B cell (primary cell): ENCODE data around the gene ANKRD33. TPM values are rescaled to one million over a fixed set of nuclear protein-coding genes. Genes with fewer than 3 reads are reported as not detected.

Experiments used
- ATAC-seq: fragments of 200-7000 bp; cut with Tn5 transposase; one replicate; pipeline ENCODE4 v1.10.0; 2021; ENCODE audit warnings: low read depth, mild to moderate bottlenecking, moderate number of reproducible peaks, moderate library complexity
- CTCF ChIA-PET: fragments of 350-600 bp; sonication (Branson Sonifier 250); formaldehyde crosslinking; loops from one replicate; lab custom pipeline; 2021; ENCODE audit warnings: antibody characterized with exemption, inconsistent platforms; lab: Charles Lee
- POLR2A ChIA-PET: fragments of 350-600 bp; sonication (Branson Sonifier 250); formaldehyde crosslinking; loops from one replicate; lab custom pipeline; 2021; ENCODE audit warnings: antibody characterized with exemption; lab: Charles Lee
- DNase-seq: peaks from one replicate; pipeline ENCODE4 v3.0.0; 2013
- H2AFZ ChIP-seq: 2 replicates; pipeline ENCODE4 v1.6.1; 2012; ENCODE audit warnings: mild to moderate bottlenecking, low read depth, low read length; ENCODE audit not compliant: insufficient read depth, poor library complexity, severe bottlenecking
- H3K27ac ChIP-seq, 2 donors: 1 replicate in 1 of 2; 2 replicates in 1 of 2; pipeline ENCODE4 v1.5.1; 2012 to 2013; ENCODE audit warnings: low read length in 2 of 2, mild to moderate bottlenecking in 2 of 2, moderate library complexity in 1 of 2
- H3K27me3 ChIP-seq, 4 experiments: fragments of 200-600 bp in 1 of 4; sonication (generic) in 1 of 4; replicated peaks in 1 of 4; 1 replicate in 2 of 4; 2 replicates in 2 of 4; pipeline versions ENCODE4 v1.6.1 to v1.7.0; 2013 to 2016; ENCODE audit warnings: low read length in 3 of 4, mild to moderate bottlenecking in 2 of 4, mixed read lengths in 1 of 4, moderate library complexity in 1 of 4; ENCODE audit not compliant: insufficient read depth in 4 of 4, control insufficient read depth in 3 of 4; ENCODE audit errors: control extremely low read depth in 1 of 4
- H3K36me3 ChIP-seq, 2 experiments: replicated peaks in 1 of 2; 1 replicate in 1 of 2; 2 replicates in 1 of 2; pipeline versions ENCODE4 v1.6.1 to v1.7.1; 2013; ENCODE audit warnings: low read length in 1 of 2; ENCODE audit not compliant: insufficient read depth in 2 of 2, control insufficient read depth in 1 of 2; ENCODE audit errors: control extremely low read depth in 1 of 2, extremely low read depth in 1 of 2
- H3K4me1 ChIP-seq, 2 donors: fragments of 200-600 bp in 1 of 2; sonication (generic) in 1 of 2; 1 replicate in 1 of 2; 2 replicates in 1 of 2; pipeline versions ENCODE4 v1.5.1 to v1.6.1; 2013 to 2017; ENCODE audit warnings: low read length in 2 of 2; ENCODE audit not compliant: control insufficient read depth in 2 of 2, insufficient read depth in 2 of 2
- H3K4me2 ChIP-seq: replicated peaks from 2 replicates; pipeline ENCODE3; 2012; ENCODE audit warnings: mild to moderate bottlenecking, low read depth, low read length; ENCODE audit not compliant: poor library complexity, severe bottlenecking
- H3K4me3 ChIP-seq, 5 experiments: fragments of 200-600 bp in 1 of 5; sonication (generic) in 1 of 5; 1 replicate in 3 of 5; 2 replicates in 2 of 5; pipeline versions ENCODE4 v1.5.1 to v1.7.0; 2011 to 2016; ENCODE audit warnings: low read length in 4 of 5, mild to moderate bottlenecking in 4 of 5, low read depth in 2 of 5, control low read depth in 1 of 5, moderate library complexity in 1 of 5; ENCODE audit not compliant: insufficient read depth in 1 of 5; ENCODE audit errors: control extremely low read depth in 1 of 5, extremely low read depth in 1 of 5
- H3K79me2 ChIP-seq: fragments of 200-600 bp; sonication (generic); one replicate; pipeline ENCODE4 v1.6.0; 2016; ENCODE audit warnings: low read length; ENCODE audit not compliant: control insufficient read depth, insufficient read depth
- H3K9ac ChIP-seq: fragments of 200-600 bp; sonication (generic); 2 replicates; pipeline ENCODE4 v1.6.1; 2017; ENCODE audit warnings: mild to moderate bottlenecking, low read length, moderate library complexity
- H3K9me3 ChIP-seq, 3 donors: one replicate each; pipeline versions ENCODE4 v1.6.1 to v1.7.1; 2013; ENCODE audit warnings: low read length in 2 of 3; ENCODE audit not compliant: control insufficient read depth in 2 of 3, insufficient read depth in 1 of 3; ENCODE audit errors: control extremely low read depth in 1 of 3
- H4K20me1 ChIP-seq: 2 replicates; pipeline ENCODE4 v1.6.0; 2012; ENCODE audit warnings: mild to moderate bottlenecking, low read length; ENCODE audit not compliant: insufficient read depth, control insufficient read depth, poor library complexity, severe bottlenecking
- H3K27ac Mint-ChIP-seq: one replicate; pipeline ENCODE4 v1.8.0; 2021; ENCODE audit warnings: mixed read lengths
- H3K27me3 Mint-ChIP-seq: one replicate; pipeline ENCODE4 v1.8.0; 2021; ENCODE audit warnings: mixed read lengths
- H3K4me1 Mint-ChIP-seq: one replicate; pipeline ENCODE4 v1.8.0; 2021; ENCODE audit warnings: mixed read lengths
- H3K4me3 Mint-ChIP-seq: one replicate; pipeline ENCODE4 v1.8.0; 2021; ENCODE audit warnings: mixed read lengths
- H3K9me3 Mint-ChIP-seq: one replicate; pipeline ENCODE4 v1.8.0; 2022; ENCODE audit warnings: mixed read lengths; ENCODE audit not compliant: insufficient read depth
- CTCF ChIP-seq: fragments of 200-600 bp; IDR thresholded peaks from one replicate; pipeline ENCODE4 v1.8.0; 2022; ENCODE audit warnings: antibody characterized with exemption, mild to moderate bottlenecking
- EZH2 ChIP-seq: IDR thresholded peaks from 2 replicates; pipeline ENCODE4 v1.6.1; 2012; ENCODE audit warnings: borderline replicate concordance, low read depth, mild to moderate bottlenecking, moderate library complexity, low read length; ENCODE audit not compliant: insufficient read depth, poor library complexity, severe bottlenecking
- WGBS: methylation state at CpG from one replicate; pipeline ENCODE4 v1.1.5; 2013; ENCODE audit warnings: missing lambda C conversion rate; ENCODE audit not compliant: insufficient coverage; 5-methylcytosine and 5-hydroxymethylcytosine counted together
- intact Hi-C: fragments of 100-400 bp; cut with micrococcal nuclease; formaldehyde crosslinking; loops from one replicate; pipeline ENCODE4 v1.10.0; 2022
- polyA plus RNA-seq: library from polyadenylated mRNA; depleted of rRNA; stranded (reverse); fragments of >200 nt; gene quantifications from 2 replicates; pipeline ENCODE4 v1.2.3, GENCODE V29; 2012
- total RNA-seq, 2 donors: library from RNA; stranded (reverse); fragments of 120-200 nt in 1 of 2; gene quantifications; 1 replicate in 1 of 2; 2 replicates in 1 of 2; pipeline versions ENCODE4 v1.2.3 to v1.2.4, GENCODE V29; 2013 to 2022

Gene ANKRD33
- total and polyA plus RNA-seq, 2 donors (not counting 1 experiment from before 2014, with no cell fraction given) = not detected

DNA sequence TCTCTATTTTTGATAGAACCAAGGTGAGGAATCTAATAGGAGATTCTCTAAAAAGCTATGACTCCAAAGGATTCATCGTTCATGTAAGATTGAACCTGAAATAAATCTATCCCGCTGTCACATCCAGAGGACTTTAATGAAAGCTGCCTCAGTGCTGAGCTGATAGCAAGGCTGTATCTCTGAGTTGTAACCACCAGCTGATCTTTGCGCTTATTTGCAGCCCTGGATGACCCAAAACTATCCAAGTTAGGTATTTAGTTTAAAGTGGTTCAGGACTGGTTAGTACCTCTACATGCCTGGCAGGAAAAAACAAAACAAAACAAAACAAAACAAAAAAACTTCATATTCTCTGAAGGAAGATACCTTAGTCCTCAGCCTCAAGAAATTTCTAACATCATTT is 8.8 kb upstream of the ANKRD33 start:
- no peak overlapping the region for H3K9ac ChIP-seq
- no peak overlapping the region for H3K27ac Mint-ChIP-seq
- no peaks in the 10 kb centered on the region for H3K36me3 ChIP-seq
- H3K27me3 Mint-ChIP-seq = peaks cover 12% of the 10 kb centered on the region
- no peaks in the 10 kb centered on the region for H3K79me2 ChIP-seq
- DNase-seq (no peak), ATAC-seq (no peak)
- H3K4me3 ChIP-seq = no peak overlapping the region
- peaks cover 0 to 9% (median 0%) of the 10 kb centered on the region in 3 donors for H3K9me3 ChIP-seq
- ChIA-PET CTCF (interaction anchor here (0.7 to 1.1 kb wide), 2 partner anchors 102 to 1840 kb away, joined by 3 read pairs; no protein-coding TSS in a partner anchor), POLR2A (no interaction called here)
- no peak overlapping the region for H3K4me2 ChIP-seq
- no peak overlapping the region for H2AFZ ChIP-seq
- H3K27ac ChIP-seq = no peak overlapping the region
- no peaks in the 10 kb centered on the region for H4K20me1 ChIP-seq
- WGBS = 100% methylated on average over 1 of the region's 3 CpGs
- H3K4me1 ChIP-seq = no peaks in the 10 kb centered on the region
- H3K9me3 Mint-ChIP-seq = no peaks in the 10 kb centered on the region
- intact Hi-C loops = loop anchor here (5.0 kb wide), 2 partner anchors 93 to 457 kb away; partner anchors contain the start of gene SLC4A8
- H3K27me3 ChIP-seq = no peaks in the 10 kb centered on the region
- no peak for TF ChIP-seq CTCF
- TF ChIP-seq EZH2 = no peak
- H3K4me1 Mint-ChIP-seq = no peaks in the 10 kb centered on the region
- H3K4me3 Mint-ChIP-seq = no peak overlapping the region

- CTCF ChIA-PET = no interaction called here
- no CpG with 5 or more reads among the region's 1 CpG for WGBS
- no peak for TF ChIP-seq EZH2
- TF ChIP-seq CTCF = no peak
These were observed 4.6 kb upstream of the ANKRD33 start for GRCh38 chr12:51883295-51883694.

More at GRCh38 chr12:51883295-51883694, 4.6 kb upstream of the ANKRD33 start:
- DNase-seq (no peak), ATAC-seq (no peak)
- peaks cover 8% of the 10 kb centered on the region for H3K9me3 Mint-ChIP-seq
- H3K27ac Mint-ChIP-seq = no peak overlapping the region
- H3K4me3 Mint-ChIP-seq = no peak overlapping the region
- no peak overlapping the region for H3K27ac ChIP-seq
- peaks cover 12% of the 10 kb centered on the region for H3K4me1 Mint-ChIP-seq
- H3K27me3 ChIP-seq = peaks cover 0 to 5% (median 0%) of the 10 kb centered on the region in 4 experiments
- H2AFZ ChIP-seq = no peak overlapping the region
- POLR2A ChIA-PET = no interaction called here
- H3K4me2 ChIP-seq = no peak overlapping the region
- H3K9me3 ChIP-seq = peaks cover 0 to 23% (median 0%) of the 10 kb centered on the region in 3 donors
- intact Hi-C loops = no loop called here
- H4K20me1 ChIP-seq = no peaks in the 10 kb centered on the region
- H3K4me3 ChIP-seq = no peak overlapping the region
- no peak overlapping the region for H3K9ac ChIP-seq
- peaks cover 5 to 19% of the 10 kb centered on the region in 2 donors for H3K4me1 ChIP-seq
- no peaks in the 10 kb centered on the region for H3K79me2 ChIP-seq
- peaks cover 7% of the 10 kb centered on the region for H3K27me3 Mint-ChIP-seq
- no peaks in the 10 kb centered on the region for H3K36me3 ChIP-seq
